Activated T-helper 9 cell treated with anti-CD3 and anti-CD28 coated beads, Interleukin-2, amount 50 U/mL, for 16 hours (primary cell): ENCODE measurements around the gene NDUFC2.
"Not testable (repeated sequence)": the region's sequence is repeated elsewhere in the genome, so short reads cannot be mapped to it uniquely, and the experiment has no call there.

ENCODE experiments used
- DNase-seq: peaks from one replicate; pipeline ENCODE4 v3.0.0-alpha.2; 2020; ENCODE audit warnings: low read depth

NDUFC2 gene

GRCh38 chr11:78079232-78080083 lies at the start of gene NDUFC2:
NDUFC2 (minus strand) TSS chr11:78079862; CDS start chr11:78079744, 118 bp downstream.
- peak; percentile 51 for DNase-seq

DNA sequence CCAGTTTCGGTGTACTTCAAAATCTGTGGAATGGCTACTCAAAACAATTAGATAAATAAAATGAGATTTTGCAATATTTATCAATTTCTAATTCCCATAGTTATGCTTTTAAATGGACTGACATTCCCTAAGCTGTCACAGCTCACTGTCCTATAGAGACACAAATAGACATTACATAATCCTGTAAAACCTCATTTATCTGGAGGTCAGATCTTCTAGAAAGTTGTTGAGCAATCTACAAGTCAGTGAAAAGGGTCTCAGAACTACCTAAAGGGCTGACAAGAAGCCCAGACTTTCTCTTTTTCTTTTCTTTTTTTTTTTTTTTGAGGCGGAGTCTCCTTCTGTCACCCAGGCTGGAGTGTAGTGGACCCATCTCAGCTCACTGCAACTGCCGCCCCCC lies 47.7 kb upstream of the NDUFC2 start:
- no peak for DNase-seq

DNA sequence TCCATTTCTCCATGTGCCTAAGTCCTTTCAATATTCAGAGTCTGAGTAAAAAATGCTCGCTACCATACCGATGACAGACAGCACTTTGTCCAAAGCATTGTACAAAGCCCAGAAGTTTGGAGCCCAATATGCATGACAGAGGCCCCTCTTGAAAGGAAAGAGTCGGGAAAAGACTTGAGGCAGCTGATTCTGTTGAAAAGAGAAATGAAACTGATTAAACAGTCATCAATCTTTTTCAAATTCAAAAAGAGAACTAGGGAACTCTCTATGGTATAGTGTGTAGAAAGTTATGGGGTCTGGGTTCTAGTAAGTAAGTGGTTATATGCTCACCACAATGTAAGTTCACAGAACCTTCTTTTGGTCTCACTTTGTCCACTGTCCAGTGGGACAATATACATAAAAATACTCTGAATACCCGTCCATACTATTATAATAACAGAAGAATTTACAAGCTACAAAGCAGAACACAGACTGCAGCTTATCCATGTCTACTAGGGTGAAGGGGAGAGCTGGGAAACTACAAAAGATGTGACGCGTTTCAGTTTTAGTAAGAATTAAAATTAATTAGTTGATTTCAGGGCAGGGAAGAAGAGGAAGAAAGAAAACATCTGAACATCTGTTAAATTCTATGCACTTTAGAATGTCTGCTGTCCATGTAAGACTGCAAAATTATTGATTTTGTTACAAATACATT lies 33.1 kb upstream of the NDUFC2 start:
- DNase-seq, result no peak

DNA sequence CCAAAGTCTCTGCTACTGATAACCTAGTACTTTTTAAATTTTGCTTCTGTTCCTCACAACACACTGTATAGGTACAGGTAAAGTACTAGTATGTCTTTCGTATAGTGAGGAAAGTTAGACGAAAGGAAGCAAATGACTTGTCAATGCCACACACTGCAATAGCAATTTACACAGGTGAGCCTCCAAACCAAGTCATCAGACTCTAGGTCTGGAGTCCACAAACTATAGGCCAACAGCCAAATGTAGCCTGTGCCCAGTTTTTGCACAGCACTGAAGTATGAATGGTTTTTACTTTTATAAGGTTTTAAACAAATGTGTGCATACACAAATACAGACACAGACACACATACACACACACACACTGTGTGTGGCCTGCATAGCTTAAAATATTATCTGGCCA lies 31.6 kb upstream of the NDUFC2 start:
- DNase-seq, result no peak

DNA sequence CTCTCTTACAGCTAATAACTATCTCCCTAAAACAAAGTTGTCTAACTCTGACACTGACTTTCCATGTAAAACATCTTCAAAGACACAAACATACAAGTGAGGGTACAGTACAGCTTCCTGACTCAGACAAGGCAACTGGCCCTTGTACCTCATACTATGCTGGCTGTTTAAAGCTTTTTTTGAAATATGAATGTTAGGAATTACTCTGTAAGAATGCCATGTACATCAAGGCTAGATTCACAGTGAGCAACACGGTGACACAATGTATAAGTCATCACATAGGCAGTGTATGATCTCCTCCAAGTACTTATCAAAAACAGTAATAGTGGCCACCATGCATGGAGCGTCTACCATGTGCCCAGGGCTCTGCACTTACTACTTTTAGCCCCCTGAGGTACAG lies 31.2 kb upstream of the NDUFC2 start:
- DNase-seq, result no peak

- DNase-seq, result no peak
These were observed 30.7 kb upstream of the NDUFC2 start for GRCh38 chr11:78110351-78110750.

GRCh38 chr11:78109081-78110015 lies 29.7 kb upstream of the NDUFC2 start:
- no peak for DNase-seq

DNA sequence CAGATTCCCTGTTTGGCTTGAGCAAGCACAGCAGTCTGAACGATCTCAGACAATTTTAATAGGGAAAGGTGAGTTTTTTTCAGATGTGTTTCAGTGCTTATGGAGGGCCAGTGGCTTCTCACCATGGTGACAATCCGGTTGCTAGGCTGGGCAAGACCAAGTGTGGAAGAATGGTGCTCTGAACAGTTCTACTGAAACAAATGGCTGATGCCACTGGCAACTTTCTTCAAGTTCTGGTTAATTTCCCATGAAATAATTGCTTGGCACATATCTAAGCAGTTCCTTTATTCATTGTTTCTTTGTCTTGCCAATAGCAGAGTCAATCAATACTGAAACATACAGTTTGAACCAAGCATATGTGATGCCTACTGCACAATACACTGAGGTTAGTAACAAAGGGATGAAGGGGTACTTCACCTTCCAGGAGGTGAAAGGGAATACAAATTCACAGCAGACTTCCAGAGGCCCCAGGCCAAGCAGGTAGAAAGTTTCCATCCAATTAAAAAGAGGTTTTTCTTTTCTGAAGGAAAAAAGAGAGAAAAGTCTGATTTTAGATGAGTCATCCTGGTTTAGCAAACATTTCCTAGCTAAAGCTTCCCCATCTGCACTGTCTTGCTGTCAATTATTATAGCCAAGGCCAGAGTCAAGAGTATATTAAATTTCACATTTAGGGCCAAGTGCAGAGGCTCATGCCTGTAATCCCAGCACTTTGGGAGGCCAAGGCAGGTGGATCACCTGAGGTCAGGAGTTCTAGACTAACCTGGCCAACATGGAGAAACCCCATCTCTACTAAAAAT lies 21.2 kb upstream of the NDUFC2 start:
- DNase-seq, result no peak

DNA sequence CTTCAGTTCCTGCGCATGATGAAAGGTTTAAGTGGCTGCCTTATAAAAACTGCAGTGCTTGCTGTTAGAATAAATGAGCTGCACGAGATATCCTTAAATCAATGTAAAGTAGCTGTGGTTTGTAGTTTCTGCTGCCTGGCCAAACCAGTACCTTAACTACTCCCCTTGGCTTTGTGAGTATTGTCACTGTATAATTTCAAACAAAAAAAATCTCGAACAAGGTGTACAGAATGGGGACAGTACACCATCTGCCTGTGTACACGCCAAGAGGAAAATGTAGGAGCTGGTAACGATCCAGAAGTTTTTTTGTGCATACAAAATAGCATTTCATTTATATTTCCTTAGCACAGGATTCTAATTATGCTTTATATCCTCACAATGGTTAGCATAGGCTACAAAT lies 20.6 kb upstream of the NDUFC2 start:
- DNase-seq, result no peak

DNA sequence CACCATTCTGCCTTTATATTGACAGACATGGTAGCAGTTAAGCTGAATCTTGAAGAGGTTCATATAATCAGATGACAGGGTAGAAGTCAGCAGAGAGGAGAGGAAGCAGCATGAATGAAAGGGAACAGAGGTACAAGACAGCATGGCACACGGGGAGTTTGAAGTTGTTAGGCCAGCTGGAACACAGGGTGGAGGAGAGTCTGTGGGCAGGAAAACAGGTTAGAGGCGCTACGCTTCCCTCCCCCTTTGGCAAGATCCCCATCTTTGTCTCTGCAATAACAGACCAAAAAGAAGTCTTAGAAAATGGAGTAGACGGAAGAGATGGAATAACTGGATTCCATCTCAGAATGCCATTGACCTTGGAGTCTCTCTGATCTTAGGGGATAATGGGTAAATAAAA lies 20.0 kb upstream of the NDUFC2 start:
- no peak for DNase-seq

GRCh38 chr11:78097666-78098385 lies 18.2 kb upstream of the NDUFC2 start:
- no peak for DNase-seq

- DNase-seq, result no peak
These were observed 14.6 kb upstream of the NDUFC2 start for GRCh38 chr11:78094250-78094649.

- not testable (repeated sequence) for DNase-seq
These were observed 6.9 kb upstream of the NDUFC2 start for GRCh38 chr11:78086521-78087074.

DNA sequence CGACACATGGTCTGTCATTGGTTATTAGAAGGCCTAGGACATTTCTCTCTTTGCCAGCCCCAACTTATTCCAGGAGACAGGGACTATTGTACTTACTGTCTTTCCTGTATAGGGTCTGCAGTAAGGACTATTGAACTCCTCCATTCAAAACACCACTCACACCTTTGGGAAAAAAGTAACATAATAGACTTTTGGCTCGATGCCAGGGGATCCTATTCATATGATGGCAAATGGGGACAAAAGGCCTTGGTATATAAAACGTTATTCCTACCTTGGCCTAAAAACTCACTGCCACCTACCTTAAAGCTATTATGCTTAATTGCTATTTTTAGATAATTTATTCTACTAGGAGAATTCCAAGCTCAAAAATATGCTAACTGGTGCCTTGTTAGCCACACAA lies 6.3 kb upstream of the NDUFC2 start:
- DNase-seq, result no peak

GRCh38 chr11:78084506-78084905 lies 4.8 kb upstream of the NDUFC2 start:
- DNase-seq, result not testable (repeated sequence)

DNA sequence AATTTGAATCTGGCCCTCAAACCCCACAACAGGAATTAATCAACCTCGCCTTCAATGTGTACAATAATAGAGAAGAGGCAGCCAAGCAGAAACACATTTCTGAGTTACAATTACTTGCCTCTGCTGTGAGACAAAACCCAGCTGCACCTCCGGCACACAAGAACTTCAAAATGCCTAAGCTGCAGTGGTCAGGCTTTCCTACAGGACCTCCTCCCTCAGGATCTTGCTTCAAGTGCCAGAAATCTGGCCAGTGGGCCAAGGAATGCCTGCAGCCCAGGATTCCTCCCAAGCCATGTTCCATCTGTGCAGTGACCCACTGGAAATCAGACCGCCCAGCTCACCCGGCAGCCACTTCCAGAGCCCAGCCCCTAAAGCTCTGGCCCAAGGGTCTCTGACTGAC lies 3.4 kb upstream of the NDUFC2 start:
- no peak for DNase-seq

- no peak for DNase-seq
These were observed 2.5 kb upstream of the NDUFC2 start for GRCh38 chr11:78082146-78082545.

DNA sequence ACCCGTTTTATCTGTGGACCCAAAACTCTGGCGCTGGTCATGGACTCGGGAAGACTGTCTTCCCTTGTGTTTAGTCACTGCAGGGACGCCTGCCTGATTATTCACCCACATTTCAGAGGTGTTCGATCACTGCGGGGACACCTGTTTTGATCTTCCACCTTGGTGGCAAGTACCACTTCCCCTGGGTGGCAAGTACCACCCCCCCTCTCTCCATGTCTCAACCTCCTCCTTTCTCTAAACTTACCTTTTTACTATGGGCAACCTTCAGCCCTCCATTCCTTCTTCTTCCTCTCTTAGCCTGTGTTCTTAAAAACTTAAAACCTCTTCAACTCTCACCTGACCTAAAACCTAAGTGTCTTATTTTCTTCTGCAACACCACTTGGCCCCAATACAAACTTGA lies 1.9 kb upstream of the NDUFC2 start:
- no peak for DNase-seq

DNA sequence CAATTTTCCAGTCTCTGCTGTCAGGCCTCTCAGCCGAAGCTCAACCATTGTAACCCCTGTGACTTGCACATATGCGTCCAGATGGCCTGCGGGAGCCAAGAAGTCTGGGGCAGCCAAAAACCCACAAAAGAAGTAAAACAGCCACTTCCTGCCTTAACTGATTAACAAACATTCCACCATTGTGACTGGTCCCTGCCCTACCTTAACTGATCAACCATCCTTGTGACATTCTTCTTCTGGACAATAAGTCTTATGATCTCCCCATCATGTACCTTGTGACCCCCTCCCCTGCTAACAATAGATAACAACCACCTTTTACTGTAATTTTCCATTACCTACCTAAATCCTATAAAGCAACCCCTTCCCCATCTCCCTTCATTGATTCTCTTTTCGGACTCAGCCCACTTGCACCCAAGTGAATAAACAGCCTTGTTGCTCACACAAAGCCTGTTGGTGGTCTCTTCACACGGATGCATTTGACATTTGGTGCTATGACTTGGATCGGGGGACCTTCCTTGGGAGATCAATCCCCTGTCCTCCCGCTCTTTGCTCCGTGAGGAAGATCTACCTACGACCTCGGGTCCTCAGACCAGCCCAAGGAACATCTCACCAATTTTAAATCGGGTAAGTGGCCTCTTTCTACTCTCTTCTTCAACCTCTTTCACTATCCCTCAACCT lies 1.3 kb upstream of the NDUFC2 start:
- DNase-seq, result no peak
